AG08395 (cell line): ENCODE data around the gene CEP95.
A peak's percentile ranks its signal among the peaks of the same experiment; 100 is the strongest.
"Not testable (repeated sequence)": the region's sequence is repeated elsewhere in the genome, so short reads cannot be mapped to it uniquely, and the experiment has no call there.

Experiments
- DNase-seq: peaks from one replicate; pipeline ENCODE4 v3.0.0; 2012; ENCODE audit warnings: mixed read lengths, low spot score

CEP95 gene, protein sequence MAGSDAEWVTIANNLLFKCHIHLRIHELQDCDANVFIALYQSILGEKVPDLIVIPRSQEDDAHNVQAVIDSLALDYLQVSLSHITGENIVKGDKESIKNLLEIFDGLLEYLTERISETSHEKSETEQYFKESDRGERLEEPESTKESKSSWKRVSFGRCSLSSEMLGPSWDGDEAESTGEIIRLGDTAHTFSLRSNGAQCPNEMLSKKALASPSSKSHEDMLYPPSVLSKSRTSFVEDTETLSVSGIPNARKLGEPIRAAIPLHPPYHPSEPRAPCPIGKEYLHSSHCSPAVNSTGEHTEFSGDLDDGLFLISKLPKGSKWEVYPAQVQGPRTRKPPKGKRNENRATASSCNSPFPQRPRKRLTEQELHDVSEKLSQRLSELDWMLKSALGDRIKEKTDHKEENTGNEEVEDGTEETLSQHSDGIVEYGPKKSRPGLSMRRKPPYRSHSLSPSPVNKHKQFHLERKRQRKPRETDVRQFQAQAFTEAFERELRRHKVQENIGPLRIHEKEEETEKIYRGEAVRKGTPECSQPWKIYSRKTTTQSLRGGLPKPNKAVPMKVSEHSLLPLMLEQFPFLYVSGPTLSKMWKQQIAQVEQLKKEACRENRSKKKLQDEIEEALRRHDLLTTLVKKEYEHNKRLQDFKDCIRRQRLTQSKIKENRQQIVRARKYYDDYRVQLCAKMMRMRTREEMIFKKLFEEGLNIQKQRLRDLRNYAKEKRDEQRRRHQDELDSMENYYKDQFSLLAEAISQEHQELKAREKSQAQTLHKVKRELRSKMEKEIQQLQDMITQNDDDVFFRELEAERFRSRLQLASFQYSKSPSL

DNA sequence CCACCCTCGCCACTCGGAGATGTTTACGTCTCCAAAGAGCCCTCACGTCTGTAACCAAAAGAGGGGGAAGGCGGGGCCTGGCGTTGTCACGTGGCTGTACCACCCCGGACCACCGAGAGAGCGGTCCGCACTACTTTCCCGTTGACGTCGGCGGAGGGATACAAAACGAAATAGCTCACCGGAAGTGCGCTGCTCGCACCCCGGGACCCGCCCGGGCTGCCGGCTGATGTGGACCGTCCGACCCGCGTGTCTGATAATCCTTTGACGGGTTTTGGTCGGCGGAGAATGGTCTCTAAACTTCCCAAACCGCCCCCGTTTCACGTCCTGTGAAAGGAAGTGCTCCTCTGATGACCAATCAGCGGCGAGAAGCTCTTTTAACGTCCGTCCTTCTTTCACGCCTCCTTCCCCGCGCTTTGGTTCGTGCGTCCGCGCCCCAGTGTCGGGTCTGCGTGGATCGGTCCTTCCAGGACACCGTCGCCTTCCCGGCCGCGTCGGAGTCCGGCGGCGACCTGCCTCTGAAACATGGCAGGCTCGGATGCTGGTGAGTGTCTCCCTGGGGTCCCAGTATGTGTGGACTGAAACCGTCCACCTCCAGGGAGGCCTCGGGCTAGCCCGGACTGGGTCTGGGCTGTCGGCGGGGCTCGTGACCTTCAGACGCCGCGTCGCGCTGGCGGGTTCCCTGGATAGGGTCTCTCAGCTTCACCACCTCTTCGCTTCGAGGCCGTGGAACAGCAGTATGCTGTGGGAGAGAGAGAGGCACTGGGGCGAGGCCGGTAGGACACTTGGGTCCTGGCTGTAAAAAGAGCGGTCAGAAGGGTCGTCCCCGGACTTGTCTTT, at the start of gene CEP95:
CEP95 (plus strand) TSS at position 402 of the 837 bp plus-strand sequence; CDS start at position 523, 121 bp downstream.
- DNase-seq: peak; percentile 93

DNA sequence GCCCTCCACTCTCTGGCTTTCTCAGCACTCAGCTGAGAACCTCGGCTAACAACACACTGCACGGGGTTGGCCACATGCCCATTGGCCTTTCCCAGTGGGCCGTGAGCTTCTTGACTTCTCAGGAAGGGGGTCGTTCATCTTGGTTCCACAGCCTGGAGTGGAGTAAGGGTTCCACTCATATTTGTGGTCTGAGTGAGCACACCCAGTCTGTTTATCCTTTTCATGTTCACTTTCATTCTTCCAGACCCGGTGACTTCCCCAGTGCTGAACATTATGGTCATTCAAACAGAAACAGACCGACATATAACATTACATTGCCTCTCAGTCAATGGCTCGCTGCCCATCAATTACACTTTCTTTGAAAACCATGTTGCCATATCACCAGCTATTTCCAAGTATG, 49.6 kb upstream of the CEP95 start:
- peak; percentile 19 for DNase-seq

DNA sequence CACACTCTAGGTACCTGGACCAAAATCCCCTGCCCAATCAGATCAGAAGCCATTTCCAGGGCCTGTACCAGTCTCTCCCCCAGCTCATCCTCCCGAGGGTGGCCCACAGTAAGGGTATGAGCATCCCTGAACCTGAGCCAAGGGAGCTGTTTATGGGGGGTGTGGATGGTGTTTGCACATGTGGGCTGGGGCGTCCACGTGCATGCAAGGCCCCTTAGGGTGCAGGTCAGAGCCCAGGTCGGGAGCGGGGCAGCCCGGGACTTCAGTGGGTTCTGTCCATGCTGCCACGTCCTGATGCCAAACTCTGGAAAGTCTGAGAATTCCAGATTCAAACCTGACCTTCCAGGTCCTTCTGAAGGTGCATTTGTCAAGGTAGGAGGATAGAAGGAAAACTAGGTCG, 48.0 kb upstream of the CEP95 start:
- no peak for DNase-seq

DNA sequence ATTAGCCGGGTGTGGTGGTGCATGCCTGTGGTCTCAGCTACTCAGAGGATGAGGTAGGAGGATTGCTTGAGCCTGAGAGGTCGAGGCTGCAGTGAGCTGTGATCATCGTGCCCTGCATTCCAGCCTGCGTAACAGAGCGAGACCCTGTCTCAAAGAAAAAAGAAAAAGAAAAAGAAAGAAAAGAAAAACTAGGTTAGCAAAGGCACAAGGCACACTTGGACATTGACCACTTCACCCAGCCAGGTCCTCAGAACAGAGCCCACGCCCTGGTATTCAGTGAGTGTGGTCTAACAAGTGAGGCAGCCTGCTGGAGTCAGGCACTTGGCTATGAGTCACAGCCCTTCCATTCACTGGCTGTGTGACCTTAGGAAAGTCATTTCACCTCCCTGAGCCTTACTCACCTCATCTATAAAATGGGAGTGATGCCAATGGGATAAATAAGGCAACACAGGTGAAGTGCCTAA, 47.5 kb upstream of the CEP95 start:
- peak; percentile 26 for DNase-seq

DNA sequence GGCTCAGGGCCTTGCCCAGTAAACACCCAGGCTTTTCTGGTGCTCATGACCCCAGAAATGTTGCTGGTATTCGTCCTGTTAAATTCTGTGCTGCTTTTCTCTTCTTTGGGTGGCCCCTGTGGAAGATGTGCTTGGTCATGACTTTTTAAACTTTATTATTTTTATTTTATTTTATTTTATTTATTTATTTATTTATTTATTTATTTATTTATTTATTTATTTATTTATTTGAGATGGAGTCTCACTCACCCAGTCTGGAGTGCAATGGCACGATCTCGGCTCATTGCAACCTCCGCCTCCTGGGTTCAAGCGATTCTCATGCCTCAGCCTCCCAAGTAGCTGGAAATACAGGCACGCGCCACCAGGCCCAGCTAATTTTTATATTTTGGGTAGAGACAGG, 47.0 kb upstream of the CEP95 start:
- not testable (repeated sequence) for DNase-seq

DNA sequence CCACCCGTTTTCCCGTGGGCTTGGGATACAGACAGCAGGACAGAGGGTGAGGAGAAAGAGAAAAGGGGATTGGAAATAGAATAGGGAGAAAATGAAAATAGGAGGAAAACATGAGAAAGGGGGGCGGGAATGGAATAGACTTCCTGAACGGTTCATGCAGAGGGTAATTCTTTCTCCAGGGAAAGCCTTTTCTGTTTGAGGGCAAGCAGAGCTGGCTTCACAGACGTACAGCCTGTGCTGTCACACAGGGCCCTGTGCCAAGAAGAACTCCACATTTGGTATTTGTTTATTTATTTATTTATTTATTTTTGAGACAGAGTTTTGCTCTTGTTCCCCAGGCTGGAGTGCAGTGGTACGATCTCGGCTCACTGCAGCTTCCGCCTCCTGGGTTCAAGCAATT, 45.8 kb upstream of the CEP95 start:
- no peak for DNase-seq

DNA sequence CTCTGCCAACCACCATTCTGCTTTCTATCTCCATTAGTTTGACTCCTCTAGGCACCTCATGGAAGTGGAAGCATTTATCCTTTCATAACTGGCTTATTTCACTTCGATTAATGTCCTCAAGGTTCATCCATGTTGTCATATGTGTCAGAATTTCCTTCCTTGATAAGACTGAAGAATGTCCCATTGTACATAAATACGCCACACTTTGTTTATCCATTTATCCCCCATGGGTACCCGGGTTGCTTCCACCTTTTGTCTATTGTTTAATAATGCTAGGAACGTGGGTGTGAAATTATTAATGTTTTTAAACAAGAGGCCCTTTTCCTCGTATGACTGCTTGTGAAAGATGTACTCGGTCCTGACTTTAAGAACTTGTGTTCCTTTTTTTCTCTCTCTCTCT, 45.0 kb upstream of the CEP95 start:
- no peak for DNase-seq

DNA sequence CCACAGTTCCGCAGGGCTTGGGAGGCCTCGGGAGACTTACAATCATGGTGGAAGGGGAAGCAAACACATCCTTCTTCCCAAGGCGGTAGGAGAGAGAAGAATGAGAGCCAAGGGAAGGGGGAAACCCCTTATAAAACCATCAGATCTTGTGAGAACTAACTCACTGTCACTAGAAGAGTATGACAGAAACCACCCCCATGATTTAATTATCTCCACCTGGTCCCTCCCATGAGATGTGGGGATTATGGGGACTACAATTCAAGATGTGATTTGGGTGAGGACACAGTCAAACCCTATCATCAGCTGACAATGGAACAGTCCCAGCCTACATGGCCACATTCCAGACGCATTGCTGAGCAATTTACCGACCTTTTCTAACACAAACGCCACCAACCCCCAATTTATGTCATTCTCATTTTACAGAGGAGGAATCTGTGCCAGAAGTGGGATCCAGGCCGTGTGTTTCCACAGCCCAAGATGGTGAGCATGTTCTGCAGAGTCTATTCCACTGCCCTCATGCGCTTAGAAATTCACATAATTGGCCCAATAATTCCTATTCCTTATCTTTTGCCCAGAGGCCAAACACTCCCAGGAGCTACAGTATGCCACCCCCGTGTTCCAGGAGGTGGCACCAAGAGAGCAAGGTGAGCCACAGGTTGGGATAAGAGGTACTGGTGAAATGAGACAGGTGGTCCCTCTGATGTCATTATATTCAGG, 40.6 kb upstream of the CEP95 start:
- DNase-seq: no peak

DNA sequence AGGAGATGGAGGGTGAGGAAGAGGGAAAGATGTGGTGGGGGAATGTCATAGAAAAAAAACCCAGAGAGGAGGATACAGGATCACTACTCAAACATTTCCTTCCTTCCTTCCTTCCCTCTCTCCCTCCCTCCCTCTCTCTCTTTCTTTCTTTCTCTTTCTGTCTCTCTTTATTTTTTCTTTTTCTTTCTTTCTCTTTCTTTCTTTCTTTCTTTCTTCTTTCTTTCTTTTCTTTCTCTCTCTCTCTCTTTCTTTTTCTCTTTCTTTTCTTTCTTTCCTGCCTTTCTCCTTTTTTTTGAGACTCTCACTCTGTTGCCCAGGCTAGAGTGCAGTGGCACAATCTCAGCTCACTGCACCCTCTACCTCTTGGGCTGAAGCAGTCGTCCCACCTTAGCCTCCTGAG, 39.9 kb upstream of the CEP95 start:
- DNase-seq: not testable (repeated sequence)

DNA sequence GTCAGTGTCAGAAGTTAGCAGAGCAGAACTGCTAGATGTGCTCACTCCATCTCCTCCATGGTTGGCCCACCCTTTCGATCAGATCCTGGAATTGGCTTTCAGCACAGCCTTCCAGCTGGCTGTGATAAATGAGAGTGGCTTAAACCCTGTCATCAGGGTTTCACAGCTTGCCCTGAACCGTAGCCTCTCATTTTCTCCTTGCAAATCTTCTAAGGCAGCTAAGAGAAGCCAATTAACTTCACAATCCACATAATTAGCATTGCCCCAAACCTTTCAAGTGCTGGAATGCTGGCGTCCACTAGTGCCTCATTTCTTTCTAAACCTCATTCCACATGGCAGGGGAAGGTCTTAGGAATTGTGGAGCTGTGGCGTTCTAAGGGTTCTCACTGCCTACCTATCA, 36.2 kb upstream of the CEP95 start:
- DNase-seq: no peak

DNA sequence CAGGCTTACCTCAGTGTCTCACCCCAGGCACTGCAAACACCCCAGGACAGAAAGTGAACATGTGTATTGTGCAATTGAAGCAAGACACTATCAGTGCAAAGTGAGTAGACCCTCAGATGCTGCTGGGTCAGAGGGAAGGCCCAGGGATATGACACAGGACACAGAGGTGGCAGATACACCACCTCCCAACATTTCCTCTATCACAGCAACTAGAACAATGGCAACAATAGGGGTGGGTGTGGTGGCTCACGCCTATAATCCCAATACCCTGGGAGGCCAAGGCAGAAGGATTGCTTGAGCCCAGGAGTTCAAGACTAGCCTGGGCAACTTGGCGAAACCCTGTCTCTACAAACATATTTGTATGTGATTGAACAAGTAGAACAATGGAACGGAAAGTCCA, 35.3 kb upstream of the CEP95 start:
- DNase-seq: no peak

DNA sequence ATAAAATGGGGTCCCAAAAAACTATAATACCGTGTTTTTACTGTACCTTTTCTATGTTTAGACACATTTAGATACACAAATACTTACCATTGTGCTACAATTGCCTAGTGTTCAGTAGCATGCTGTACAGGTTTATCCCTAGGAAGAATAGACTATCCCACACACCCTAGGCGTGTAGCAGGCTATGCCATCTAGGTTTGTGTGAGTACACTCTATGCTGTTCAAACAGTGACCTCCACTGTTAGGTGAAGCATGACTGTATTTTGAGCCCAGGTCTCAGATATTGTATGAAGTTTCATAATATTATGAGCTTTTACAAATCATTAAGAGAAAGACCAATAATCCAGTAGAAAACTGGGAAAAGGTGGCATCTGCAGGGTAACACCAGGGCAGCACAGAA, 34.2 kb upstream of the CEP95 start:
- no peak for DNase-seq

DNA sequence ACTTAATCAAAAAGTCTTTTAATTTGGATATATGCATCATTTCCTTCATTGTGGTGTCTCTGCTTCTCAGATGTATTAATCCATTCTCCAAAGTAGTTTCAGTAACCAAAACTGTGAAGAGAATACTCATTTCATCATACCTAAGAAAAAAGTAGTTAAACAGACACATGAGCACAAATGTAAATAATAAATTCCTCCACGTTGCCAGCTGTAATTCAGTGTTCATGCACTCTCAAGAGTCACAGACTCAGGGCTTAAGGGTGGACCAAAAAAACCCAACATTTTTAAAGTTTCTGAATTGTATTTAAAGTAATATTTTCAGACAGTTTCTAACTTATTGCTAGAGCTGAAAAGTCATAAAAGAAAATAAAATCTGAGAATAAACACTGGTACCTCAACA, 28.9 kb upstream of the CEP95 start:
- no peak for DNase-seq

DNA sequence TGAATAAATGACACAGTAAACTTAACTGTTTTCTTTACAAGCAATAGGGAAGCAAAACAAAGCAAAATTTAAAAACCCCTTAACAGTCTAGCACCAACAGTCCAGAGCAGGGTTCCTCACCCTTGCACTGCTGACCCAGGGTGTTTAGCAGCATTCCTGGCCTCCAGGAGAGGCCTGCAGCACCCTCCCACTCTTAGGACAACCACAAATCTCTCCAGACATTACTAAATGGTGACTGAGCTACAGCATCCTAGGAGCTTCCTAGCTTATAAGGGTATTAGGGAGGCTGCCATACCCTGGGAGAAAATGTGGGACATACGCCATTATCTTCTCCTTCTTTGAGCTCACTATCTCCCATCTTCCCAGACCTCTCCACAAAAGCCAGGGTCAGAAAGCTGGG, 25.8 kb upstream of the CEP95 start:
- DNase-seq: no peak

DNA sequence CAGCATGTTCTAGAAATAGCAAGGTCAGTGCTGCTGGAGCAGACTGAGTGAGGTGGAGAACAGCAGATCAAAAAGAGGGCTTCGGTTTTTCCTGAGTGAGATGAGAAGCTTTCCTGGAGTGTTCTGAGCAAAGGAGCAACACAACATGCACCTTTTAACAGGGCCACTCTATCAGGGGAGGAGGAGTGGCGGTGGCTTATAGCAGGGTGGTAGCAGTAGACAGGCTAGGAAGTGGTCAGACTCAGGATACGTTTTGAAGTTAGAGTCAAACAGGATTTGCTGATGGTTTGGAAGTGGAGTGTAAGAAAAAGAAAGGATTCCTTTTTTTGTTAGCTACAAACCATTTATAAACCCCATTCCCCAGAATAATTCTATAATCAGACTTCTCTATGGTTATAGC, 22.4 kb upstream of the CEP95 start:
- no peak for DNase-seq

DNA sequence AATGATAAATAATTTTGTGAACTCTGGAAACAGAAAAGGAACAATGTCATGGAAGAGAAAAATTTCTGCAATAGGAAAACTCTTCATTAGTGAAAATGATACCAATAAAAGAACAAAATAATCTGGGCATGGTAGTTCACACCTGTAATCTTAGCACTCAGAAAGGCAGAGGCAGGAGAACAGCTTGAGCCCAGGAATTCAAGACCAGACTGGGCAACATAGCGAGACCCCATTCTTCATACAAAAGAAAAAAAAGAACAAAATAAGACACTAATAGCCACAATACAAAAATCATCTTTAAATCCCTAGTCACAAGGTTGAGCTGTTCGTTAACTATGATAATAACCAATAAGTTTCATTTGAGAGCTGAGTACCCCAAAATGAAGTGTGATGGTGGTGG, 18.5 kb upstream of the CEP95 start:
- no peak for DNase-seq

DNA sequence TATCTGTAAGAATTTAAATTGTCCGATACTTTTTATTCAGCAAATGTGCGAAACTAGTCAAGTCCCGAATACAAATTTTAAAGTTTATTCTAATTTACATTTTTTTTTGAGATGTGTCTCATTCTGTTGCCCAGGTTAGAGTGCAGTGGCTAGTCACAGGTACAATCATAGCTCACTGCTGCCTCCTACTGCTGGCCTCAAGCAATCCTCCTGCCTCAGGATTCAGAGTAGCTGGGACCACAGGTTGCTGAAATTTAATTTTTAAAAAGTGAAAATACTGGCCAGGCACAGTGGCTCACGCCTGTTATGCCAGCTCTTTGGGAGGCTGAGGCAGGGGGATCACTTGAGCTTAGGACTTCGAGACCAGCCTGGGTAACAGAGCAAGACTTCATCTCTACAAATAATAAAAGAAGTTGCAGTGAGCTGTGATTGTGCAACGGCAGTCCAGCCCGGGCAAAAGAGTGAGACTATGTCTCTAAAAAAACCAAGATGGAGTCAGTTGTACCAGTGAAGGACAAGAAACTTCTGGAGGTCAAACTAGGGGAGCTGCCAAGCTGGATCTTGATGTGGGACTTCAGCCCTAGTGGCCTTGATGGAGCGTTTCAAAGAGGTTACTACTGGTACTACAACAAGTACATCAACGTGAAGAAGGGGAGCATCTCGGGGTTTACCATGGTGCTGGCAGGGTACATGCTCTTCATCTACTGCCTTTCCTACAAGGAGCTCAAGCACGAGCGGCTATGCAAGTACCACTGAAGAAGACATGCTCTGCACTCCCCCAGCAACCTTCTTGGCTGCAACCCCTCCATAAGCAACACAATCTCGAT, 15.5 kb upstream of the CEP95 start:
- no peak for DNase-seq

DNA sequence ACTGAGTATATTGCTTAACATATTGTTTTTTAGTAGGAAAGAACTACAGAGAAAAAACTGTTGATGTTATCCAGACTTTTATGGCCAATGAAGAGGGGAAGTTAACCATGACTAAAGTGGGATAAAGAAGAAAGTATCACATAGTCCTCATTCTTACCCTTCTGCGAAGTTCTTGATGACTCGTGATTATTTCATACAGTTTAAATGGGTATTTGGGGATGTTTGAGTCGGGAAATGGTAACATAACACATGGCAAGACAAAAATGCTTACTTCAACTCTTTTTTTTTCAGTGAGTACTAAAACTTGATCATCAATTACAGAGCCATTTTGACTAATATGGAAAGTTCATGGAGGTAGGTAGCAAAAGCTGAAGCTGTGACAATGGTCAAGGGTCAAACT, 14.8 kb upstream of the CEP95 start:
- DNase-seq: no peak

DNA sequence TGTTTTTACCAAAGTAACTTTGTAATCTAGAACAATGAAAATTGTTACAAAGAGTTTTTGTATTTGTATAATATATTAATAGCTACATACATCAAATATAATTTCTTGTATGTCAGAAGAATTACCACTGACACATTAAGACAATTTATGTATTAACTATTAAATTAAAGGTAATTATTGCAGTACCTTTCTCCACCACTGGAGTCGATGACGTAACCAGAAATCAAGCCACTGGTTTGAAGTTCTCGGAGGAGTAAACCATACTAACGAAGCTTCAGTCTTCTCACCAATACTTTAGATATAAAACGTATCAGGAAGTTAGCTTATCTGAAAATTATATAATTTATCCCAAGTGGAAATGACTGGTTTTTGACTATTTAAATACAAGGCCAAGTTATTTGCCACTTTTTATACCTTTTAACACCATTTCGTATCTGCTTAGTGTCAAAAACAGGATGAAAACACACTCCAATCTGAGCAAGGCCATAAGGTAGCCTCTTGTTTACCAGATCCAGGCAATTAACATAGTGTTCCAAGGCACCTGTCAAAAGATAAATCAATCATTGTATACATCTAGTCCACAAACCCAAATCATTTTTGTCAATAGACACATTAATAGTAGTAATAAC, 14.2 kb upstream of the CEP95 start:
- no peak for DNase-seq

DNA sequence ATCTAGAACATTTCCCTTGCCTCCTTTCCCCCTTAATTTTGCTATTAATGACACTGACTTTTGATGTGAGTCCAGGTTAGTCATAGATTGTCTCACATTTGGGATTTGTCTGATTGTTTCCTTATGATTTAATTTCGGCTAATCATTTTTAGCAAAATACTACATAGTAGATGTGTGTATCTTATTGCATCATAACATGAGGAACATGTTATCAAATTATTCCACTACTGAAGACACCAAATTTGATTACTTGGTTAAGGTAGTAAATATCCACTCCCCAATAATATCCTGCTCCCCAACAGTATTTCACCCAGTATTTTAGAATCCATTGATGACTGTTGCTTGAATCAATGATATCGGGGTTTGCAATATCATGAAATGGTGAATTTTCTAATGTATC, 12.7 kb upstream of the CEP95 start:
- no peak for DNase-seq
